ENCODE measurements around the gene WDR33.

The WDR33 gene

GRCh38 chr2:127669056-127669455, 141.9 kb downstream of the WDR33 start:
- DNase-seq = no peak

DNA sequence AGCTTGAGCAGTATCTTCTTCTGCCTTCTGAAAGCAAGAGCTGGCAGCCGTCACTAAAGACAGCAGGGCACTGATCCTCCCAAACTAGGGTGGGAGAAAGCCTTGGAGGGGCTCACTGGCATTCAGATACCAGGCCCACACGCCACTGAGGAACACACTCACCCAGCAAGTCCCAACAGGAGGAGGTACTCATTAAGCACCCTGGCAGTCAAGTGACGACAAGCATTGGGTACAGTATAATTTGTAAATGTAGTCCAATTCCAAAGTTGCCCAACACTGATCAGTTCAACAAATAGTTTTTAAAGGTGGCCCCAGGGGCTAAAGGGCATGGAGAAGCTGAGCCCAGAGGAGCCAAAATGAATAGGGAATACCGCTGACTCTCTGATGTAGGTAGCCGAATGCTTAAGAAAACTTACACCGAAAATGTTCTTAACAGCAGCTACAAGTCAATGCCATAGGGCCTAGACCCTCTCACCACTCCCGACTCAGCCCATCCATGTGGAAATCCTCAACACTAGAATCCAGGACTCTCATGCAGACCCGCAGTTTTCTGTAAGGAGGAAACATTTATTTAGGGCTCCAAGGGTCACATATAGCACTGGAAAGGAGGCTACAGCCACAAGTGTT, 145.6 kb downstream of the WDR33 start:
- DNase-seq = no peak

DNA sequence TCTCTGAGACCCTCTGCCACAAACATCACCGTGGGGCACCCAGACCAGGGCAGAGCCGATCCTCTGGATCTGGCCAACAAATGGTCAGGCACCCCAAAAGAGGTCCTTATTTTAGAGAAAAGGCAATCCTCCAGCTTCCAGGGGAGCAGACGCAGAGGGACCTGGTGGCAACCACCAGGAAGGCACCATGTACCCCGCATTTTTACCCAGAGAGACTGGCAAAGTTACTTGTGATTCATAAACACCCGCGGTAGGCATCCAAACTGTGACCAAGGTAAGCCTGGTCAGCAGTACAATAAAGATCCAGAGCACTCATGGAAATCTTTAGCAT, 146.1 kb downstream of the WDR33 start:
- no peak for DNase-seq

DNA sequence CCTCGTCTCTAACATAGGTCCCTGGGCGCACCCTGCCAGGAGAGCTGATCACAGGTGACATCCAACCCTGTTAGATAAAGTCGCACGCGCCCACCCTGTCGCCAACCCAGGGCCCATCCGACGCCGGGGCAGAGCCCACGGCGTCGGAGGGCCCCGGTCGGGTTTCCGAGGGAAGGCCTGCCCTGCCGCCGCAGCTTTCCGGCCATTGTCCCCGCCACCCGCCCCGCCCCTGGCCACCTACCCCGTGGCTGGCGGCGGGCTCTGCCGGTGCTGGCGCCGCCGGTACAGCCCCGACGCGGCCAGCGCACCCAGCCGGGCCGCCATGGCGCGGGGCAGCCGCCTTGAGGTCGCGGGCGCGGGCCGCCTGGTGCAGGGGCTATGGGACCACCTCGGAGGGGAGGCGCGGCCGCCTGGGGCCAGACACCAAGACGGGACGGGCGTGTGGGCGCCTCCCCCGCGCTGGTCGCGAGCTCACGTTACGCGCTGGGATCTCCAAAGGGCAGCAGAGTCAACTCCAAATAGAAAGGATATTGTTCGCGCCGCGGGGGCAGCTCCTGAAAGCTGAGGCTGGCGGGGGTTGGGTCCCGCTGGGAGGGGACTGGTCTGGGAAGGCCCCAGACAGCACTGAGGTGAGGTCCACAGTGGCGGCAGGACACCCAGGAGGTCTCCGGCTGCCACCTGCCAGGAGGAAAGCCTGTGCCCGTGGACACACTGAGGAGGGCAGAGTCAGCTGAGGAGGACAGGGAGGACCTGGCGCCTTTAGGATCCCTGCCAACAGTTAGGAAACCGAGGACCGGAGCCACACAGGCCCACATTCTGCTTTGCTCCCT, 146.7 kb downstream of the WDR33 start:
- no peak for DNase-seq

- no peak for DNase-seq
These were observed 147.4 kb downstream of the WDR33 start for GRCh38 chr2:127663566-127664064.

- no peak for DNase-seq
These were observed 147.9 kb downstream of the WDR33 start for GRCh38 chr2:127662937-127663565.

- DNase-seq = no peak
These were observed 148.9 kb downstream of the WDR33 start for GRCh38 chr2:127661949-127662510.

GRCh38 chr2:127661072-127661649, 149.8 kb downstream of the WDR33 start:
- no peak for DNase-seq

DNA sequence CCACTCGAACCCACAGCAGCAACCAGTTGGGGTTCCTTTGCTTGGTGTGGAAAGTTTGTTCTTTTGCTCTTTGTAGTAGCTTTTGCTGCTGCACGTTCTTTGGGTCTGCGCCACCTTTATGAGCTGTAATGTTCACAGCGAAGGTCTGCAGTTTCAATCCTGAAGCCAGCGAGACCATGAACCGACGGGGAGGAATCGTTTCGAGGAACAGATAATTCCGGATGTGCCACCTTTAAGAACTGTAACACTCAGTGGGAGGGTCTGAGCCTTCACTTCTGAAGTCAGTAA, 150.7 kb downstream of the WDR33 start:
- no peak for DNase-seq

DNA sequence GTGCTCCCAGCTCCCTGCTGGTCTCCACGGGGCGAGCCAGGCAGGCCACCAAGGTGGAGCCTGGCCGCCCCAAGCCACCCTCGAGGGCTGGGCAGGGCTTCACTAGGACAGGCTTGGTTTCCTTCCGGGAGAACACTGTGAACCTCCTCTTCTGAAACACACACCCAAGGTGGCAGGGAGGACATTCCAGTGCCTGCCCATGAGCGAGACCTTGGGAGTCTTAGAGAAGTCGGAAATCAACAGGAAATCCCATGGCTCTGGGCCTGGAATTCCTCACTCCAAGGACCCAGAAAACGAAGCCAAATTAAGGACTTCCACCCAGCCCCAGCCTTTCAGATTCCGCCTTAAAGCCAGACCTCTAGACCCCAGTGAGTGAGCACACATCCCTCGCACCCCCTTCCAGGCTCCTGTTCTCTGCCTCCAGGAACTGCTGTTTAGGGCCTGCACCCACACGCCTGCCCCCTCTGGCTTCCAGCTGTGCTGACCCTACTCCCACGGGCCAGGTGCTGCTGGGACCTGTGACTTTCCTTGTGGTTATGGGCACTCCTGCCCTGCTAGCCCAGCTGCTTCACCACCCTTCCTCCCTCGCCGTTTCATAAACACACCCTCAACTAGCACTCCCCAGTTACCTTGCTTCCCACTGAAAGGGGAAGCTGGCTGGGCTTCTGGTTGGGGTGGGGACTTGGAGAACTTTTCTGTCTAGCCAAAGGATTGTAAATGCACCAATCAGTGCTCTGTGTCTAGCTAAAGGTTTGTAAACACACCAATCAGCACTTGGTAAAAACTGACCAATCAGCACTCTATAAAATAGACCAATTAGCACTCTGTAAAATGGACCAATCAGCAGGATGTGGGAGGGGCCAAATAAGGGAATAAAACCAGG, 151.3 kb downstream of the WDR33 start:
- DNase-seq = no peak

DNA sequence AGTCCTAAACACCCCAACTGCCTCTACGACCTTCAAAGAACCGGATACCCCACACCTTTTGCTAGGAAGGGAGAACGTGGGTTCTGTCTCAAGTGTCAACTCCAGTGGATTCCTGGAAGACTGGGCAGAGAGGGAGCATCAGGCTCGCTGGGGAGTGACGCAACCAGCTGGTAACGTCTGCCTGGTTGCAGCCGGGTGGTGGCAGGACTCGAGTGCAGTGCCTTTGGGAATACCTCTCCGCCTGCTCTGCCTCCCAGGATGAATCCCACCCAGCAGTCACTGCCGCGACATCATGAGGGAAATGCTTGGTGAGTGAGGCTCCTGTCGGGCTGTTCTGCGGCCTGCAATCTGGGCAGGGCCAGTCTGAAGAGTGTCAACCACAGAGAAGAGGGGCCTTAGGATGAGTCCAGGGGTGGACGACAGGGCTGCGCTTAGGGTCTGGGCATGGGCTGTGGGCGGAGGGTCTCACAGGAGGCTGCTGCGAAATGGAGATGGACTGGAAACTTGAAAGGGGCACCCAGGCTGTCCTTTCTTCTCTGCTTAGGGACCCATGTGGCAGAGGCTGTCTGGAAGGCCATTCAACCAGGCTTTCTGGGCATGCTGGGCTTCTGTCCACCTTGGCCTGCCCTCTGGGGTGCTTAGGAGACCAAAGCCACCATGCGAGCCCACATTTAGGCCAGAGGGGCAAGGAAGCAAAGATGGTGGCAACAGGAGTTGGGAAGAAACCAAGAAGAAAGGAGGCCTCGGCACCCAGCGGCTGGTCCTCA, 152.1 kb downstream of the WDR33 start:
- DNase-seq = no peak

- DNase-seq = no peak
These were observed 152.8 kb downstream of the WDR33 start for GRCh38 chr2:127658146-127658545.

DNA sequence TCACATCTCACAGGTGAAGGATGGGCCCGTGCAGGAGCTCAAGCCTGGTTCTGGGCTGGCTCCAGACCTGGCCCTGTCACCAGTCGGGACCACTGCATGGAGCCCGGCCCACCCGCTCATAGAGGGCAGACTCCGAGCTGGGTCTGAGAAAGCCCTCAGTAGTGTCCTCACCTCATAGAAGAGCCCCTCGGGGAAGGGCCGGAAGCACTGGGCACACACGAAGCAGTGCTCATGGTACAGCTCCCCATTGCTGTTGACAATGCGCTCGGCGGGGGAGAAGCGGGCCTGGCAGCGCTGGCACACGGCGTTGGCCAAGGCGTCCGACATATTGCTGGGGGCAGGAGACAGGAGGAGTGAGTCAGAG, 153.8 kb downstream of the WDR33 start:
- no peak for DNase-seq

DNA sequence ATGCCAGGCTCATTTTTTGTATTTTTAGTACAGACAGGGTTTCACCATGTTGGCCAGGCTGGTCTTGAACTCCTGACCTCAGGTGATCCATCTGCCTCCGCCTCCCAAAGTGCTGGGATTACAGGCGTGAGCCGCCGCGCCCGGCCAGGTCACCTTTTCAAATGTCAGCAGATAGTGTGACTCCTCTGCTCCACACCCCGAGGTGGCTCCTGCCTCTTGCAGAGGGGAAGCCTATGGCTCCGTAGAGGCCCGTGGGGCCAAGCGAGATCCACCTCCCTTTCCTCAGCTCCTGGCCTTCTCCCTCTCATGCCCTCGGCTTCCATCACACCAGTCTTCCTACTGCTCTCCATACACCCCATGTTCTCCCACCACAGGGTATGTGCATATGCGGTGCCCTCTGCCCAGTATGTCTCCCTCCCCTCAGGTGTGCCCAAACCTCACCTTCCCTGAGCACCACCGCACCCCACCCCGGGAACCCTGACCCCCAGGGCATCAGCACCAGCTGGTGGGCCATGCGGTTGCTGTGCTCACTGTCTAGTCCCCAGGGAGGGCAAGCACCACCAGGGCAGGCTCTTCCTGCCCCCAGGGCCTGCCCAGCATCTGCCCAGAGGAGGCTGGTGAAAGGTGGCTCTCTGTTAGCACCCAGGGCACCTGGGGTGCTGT, 154.3 kb downstream of the WDR33 start:
- DNase-seq = no peak

DNA sequence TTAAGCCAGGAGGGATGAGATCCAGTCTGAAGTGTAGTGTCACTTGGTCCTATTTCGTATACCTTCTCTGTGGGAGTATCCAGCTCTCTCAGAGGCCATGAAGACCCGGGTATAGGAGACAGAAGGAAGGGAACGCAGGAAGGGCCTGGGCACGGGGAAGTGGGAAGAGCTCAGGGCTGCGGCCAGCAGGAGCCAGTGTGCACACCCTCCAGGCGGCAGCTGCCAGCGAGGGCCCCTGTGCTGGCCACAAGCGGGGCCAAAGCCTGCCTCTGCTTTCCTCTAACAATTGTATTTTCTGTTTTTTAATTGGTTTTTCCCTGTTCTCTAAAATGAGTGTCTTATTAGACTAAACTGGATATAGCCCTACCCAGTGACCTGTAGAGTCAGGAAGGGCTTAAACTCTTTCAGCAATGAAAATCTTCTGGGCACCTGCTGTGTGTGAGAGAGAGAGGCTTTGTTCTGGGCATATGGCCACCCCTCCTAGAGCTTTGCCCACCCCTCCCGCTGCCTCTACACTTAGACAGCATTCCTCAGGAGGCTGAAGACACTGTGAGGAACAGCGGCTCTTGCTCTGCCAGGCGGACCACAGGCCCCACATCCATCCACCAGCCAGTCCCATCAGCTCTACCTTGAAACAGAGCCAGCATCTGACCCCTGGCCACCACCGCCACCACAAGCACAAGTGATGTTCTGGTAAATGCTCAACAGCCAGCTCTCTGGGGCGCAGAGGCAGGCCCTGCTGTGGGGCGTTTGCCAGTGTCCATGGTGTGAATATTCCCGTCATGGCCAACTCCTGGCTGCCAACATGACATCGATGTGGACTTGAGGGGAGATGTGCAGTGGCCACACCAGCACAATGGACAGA, 155.5 kb downstream of the WDR33 start:
- DNase-seq = no peak

GRCh38 chr2:127654838-127655175, 156.2 kb downstream of the WDR33 start:
- no peak for DNase-seq

DNA sequence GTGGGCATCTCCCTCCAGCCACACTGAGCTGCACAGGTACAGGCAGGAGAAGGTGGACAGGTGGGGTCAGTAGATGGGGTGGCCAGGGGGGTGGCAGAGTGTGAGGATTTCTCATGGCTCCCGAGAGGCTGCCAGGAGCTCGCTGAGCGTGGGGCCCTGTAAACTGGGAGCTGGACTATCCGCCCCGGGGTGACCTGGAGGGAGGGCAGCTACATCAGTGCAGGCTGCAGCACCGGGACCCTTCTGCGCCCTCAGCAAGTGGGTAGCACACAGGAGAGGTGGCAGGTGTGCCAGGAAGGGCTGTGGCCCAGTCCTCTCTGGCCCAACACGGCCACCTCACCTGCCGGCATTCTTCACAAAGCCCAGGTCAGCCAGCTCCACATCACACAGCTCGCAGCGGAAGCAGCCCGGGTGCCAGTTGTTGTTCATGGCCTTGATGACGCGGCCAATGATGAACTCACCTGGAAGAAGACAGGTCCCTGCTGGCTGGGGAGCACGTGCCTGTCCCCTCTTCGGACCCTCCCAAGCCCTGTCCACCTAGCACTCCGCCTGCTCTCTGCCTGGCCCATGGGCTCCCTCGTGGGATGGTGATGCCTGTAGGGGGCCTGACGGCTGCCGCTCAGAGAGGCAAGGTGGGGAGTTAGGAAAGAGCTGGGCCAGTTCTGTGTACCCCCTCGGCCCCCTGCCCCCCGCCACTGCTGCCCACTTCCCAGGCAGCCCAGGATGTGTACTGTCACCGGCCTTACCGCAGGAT, 156.7 kb downstream of the WDR33 start:
- no peak for DNase-seq

GRCh38 chr2:127653421-127654083, 157.4 kb downstream of the WDR33 start:
- no peak for DNase-seq

GRCh38 chr2:127652786-127653357, 158.1 kb downstream of the WDR33 start:
- DNase-seq = no peak

All from activated CD4-positive, CD25-positive, alpha-beta regulatory T cell (primary cell).